NCI-H2107 treated with DMSO at 0.1 percent for 48 hours (cell line): ENCODE results near the gene R3HDM2.

Experiments
- DNase-seq: peaks from one replicate; lab custom pipeline; 2025; ENCODE audit not compliant: unreplicated experiment; lab: John Stamatoyannopoulos, UW

R3HDM2 gene

GRCh38 chr12:57219993-57220754, 210.7 kb downstream of the R3HDM2 start:
- DNase-seq = no peak

DNA sequence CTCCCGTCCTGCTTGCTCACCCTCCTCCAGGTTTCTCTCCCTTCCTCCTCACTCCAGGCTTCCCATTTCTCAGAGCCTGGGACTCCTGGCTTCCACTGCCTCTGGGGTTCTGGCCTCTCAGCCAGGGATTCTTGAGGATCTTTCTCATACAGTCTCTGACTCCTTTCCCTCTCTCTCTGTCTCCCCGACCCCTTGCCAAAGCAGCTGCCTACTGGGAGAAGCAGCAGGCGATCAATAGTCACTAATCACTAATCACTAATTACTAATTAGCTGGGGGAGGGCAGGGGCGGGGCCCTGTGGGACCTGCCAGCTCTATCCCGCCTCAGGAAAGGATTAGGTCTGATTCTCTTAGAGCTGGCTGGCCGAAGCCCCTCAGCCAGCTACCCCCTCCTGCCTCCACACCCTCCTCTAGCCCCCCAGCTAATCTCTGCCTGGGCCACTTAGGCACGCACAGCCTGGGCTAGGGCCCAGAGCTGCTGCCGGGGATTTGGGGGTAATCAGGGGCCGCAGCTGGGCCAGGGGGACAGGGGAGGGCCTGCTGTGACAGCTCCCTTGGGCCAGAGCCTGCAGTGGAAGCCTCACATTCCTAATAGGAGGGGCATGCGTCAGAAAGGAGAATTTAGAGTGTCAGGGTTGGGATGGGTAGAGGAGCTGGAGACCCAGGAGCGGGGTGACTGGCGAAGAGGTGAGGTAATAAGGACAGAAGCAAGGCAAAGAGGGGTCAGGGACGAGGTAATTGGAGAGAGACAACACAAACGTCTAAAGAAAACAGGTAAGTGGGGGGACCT, 211.4 kb downstream of the R3HDM2 start:
- no peak for DNase-seq

DNA sequence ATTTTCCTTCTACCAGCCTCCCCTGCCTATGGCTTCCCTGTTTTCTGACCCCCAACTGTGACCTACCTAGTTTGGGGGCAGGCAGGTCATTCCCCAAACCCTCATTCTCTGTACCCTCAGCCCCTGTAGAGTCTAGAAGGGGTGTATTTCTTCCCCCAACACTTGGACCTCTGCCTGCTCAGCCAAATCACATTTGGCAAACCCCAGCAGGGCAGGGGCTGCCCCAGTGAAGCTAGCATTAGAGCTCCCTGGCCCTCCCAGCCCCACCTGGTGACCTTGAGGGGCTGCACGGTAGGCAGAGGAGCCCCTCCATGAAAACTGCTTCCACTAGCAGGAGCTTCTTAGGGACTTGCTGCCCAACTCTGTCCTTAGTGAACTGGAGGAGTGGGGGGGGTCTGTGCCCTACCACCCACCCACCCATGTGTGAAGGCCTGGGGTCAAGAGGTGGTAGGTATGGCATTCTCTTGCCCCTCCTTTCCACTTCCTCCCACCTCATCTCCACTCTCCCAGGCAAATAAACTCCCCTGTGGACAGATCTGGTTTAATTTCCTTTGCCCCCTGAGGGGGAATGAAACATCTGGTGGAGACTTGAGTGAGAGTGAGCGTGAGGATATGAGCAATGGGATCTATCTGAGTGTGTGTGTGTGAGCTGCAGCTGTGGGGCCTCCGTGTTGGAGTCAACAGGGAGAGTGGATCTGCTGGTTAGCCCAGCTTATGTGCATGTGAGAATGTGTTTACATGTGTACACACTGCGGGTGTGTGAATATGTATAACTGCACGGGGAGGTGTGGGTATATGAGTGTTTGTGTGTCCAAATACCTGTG, 212.6 kb downstream of the R3HDM2 start:
- DNase-seq = no peak

- no peak for DNase-seq
Measured at GRCh38 chr12:57216921-57217879, 213.6 kb downstream of the R3HDM2 start.

GRCh38 chr12:57216014-57216911, 214.6 kb downstream of the R3HDM2 start, which contains the start of gene NXPH4:
Gene NXPH4, plus strand, starts transcription at chr12:57216794. Its CDS starts 176 bp downstream, at chr12:57216970.
- no peak for DNase-seq

GRCh38 chr12:57215668-57216013, 215.2 kb downstream of the R3HDM2 start:
- DNase-seq = peak; percentile 49

GRCh38 chr12:57215065-57215464, 215.8 kb downstream of the R3HDM2 start:
- DNase-seq = no peak

- peak; percentile 78 for DNase-seq
Measured at GRCh38 chr12:57214398-57214781, 216.5 kb downstream of the R3HDM2 start.

- no peak for DNase-seq
Measured at GRCh38 chr12:57213763-57214397, 217.0 kb downstream of the R3HDM2 start.

DNA sequence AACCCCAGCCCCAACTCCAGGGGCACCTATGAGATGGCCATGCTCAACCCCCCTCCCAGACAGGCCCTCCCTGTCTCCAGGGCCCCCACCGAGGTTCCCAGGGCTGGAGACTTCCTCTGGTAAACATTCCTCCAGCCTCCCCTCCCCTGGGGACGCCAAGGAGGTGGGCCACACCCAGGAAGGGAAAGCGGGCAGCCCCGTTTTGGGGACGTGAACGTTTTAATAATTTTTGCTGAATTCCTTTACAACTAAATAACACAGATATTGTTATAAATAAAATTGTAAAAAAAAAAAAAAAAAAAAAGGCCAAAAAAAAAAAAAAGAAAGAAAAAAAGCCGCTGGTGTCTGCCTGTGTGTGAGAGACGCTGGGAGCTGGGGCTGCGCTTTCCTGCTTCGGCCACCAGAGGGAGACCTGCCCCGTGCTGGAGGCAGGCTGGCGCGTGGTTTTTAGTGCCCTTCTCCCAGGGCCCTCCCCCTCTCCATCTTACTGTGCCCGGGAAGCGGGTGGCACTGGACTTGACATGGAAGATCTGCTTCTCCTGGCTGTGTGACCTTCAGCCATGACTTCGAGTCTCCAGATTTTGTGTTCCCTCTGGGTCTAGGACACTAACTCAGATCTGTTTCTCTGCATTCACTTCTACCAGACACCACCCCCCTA, 217.7 kb downstream of the R3HDM2 start:
- DNase-seq = peak; percentile 73

GRCh38 chr12:57212701-57213057, 218.2 kb downstream of the R3HDM2 start:
- no peak for DNase-seq

DNA sequence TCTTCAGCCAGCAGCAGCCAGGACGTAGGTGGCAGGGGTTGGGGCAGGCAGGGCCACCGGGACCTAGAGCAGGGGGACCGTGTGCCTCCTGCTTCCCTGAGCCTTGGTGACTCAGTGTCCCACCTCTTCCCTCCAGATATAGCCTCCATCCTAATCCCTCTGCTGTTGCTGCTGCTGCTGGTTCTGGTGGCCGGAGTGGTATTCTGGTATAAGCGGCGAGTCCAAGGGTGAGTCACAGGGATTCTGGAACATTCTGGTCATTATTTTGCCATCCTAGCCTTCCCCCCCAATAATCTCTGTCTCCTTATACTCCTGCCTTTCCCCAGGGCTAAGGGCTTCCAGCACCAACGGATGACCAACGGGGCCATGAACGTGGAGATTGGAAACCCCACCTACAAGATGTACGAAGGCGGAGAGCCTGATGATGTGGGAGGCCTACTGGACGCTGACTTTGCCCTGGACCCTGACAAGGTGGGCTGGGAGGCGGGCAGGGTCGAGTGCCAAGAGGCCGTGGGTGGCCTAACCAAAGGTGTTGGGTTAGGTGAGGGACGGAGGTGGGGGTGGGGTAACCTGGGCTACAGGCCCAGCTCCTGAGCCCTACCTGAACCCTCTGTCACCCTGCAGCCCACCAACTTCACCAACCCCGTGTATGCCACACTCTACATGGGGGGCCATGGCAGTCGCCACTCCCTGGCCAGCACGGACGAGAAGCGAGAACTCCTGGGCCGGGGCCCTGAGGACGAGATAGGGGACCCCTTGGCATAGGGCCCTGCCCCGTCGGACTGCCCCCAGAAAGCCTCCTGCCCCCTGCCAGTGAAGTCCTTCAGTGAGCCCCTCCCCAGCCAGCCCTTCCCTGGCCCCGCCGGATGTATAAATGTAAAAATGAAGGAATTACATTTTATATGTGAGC, 218.8 kb downstream of the R3HDM2 start:
- no peak for DNase-seq

- DNase-seq = no peak
Measured at GRCh38 chr12:57210926-57211692, 219.7 kb downstream of the R3HDM2 start.

DNA sequence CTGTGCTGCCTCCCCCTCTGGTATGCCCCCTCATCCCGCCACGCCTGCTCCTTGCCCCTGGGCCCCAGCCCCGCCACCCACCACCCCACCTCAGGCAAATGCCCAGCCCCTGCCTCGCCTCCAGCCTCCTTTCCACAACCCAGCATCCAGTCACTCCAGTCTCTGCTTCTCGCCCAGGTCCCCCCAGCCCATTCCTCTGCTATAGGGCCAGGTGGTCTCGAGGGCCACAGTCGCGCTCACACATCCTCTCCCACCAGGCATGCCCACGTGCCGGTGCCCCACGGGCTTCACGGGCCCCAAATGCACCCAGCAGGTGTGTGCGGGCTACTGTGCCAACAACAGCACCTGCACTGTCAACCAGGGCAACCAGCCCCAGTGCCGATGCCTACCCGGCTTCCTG, 220.4 kb downstream of the R3HDM2 start:
- no peak for DNase-seq

GRCh38 chr12:57209916-57210315, 220.9 kb downstream of the R3HDM2 start:
- no peak for DNase-seq

DNA sequence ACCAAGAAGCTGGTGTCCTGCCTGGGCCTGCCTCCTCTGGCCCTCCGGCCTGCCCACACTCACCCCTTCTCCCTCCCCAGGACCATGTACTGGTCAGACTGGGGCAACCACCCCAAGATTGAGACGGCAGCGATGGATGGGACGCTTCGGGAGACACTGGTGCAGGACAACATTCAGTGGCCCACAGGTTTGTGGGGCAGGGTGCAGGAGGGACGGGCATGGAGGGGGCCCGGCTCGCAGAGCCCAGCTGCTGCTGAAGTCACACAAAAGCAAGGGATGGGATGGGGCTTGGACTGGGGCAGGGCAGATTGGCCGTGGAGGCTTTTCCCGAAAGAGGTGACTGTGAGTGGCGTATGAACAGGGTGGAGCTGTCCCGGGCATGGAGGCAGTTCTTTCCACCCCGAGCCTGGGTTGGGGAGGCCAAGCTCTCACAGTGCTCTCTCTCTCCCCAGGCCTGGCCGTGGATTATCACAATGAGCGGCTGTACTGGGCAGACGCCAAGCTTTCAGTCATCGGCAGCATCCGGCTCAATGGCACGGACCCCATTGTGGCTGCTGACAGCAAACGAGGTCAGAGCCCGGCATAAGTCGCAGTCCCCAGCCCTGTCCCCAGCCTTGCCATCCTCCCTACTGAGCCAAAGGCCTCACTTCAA, 222.1 kb downstream of the R3HDM2 start:
- DNase-seq = no peak
